ENCODE measurements around the gene FKBP14.

- no peak for TF ChIP-seq SNAPC5 (CRISPR knock-in tag; IDR thresholded peaks at IDR 0.05)
- no peak for TF ChIP-seq BRF1 (IDR thresholded peaks at IDR 0.05; ENCODE audit: borderline replicate concordance, extremely low read depth, insufficient read length)
- no peak for TF ChIP-seq ZNF146 (CRISPR knock-in tag; IDR thresholded peaks at IDR 0.05; ENCODE audit: unreplicated experiment)
- no peak for TF ChIP-seq E2F3 (CRISPR knock-in tag; IDR thresholded peaks at IDR 0.05)
- TF ChIP-seq STAT6 (CRISPR knock-in tag; IDR thresholded peaks at IDR 0.05) = no peak
- no peak for TF ChIP-seq CTCF (IDR thresholded peaks at IDR 0.05 in 2 of 3, conservative IDR thresholded peaks at IDR 0.05 in 1 of 3; ENCODE audit: insufficient read depth in 2 of 3, low read depth in 1 of 3, low read length in 3 of 3)
- no peak for TF ChIP-seq NFE2 (IDR thresholded peaks at IDR 0.05; ENCODE audit: low read depth)
- TF ChIP-seq HNRNPLL (IDR thresholded peaks at IDR 0.05; ENCODE audit: low read depth, low read length, poor library complexity, severe bottlenecking) = no peak
- no peak for TF ChIP-seq DEAF1 (CRISPR knock-in tag; IDR thresholded peaks at IDR 0.05)
- no peak for TF ChIP-seq TCF7 (IDR thresholded peaks at IDR 0.05; ENCODE audit: borderline replicate concordance)
Observed at GRCh38 chr7:30046127-30046770, 19.7 kb upstream of the FKBP14 start.
